ENCODE data around the gene PGAP3. TPM values are rescaled to one million over a fixed set of nuclear protein-coding genes. Genes with fewer than 3 reads are reported as not detected.

The PGAP3 gene
- total RNA-seq, 1 donor from 2014 or later, result 24.9 TPM

DNA sequence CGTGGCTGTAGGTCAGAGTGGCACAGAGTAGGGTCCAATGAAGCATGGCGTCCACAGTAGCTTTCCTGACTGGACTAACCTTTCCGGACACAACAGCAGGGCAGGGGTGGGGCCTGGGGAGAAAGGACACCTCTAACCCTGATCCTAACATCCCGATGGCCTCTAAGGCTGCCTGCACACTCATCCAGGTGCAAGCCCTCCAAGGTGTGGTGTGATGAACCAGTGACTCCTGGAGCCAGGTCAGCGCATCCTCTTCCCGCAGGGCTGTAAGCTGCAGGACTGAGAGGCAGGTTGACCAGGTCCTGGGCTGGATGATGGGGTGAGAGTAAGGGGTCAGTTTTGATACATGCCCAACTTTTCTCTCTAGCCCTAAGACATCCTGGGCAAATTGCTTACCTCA is 8.9 kb upstream of the PGAP3 start:
- Mint-ChIP-seq H3K4me1 (ENCODE audit: low read depth) (peaks cover 24% of the 10 kb centered on the region), H3K27me3 (ENCODE audit: low read depth) (no peaks in the 10 kb centered on the region), H3K36me3 (ENCODE audit: low read depth) (no peaks in the 10 kb centered on the region), H3K27ac (ENCODE audit: unreplicated experiment) (no peak overlapping the region), H3K4me3 (ENCODE audit: unreplicated experiment) (no peak overlapping the region), H3K9me3 (ENCODE audit: low read depth) (no peaks in the 10 kb centered on the region)
- TF ChIP-seq, protein P1, sequence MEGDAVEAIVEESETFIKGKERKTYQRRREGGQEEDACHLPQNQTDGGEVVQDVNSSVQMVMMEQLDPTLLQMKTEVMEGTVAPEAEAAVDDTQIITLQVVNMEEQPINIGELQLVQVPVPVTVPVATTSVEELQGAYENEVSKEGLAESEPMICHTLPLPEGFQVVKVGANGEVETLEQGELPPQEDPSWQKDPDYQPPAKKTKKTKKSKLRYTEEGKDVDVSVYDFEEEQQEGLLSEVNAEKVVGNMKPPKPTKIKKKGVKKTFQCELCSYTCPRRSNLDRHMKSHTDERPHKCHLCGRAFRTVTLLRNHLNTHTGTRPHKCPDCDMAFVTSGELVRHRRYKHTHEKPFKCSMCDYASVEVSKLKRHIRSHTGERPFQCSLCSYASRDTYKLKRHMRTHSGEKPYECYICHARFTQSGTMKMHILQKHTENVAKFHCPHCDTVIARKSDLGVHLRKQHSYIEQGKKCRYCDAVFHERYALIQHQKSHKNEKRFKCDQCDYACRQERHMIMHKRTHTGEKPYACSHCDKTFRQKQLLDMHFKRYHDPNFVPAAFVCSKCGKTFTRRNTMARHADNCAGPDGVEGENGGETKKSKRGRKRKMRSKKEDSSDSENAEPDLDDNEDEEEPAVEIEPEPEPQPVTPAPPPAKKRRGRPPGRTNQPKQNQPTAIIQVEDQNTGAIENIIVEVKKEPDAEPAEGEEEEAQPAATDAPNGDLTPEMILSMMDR (IDR thresholded peaks at IDR 0.05), result no peak
- DNase-seq (ENCODE audit: low spot score), result no peak

DNA sequence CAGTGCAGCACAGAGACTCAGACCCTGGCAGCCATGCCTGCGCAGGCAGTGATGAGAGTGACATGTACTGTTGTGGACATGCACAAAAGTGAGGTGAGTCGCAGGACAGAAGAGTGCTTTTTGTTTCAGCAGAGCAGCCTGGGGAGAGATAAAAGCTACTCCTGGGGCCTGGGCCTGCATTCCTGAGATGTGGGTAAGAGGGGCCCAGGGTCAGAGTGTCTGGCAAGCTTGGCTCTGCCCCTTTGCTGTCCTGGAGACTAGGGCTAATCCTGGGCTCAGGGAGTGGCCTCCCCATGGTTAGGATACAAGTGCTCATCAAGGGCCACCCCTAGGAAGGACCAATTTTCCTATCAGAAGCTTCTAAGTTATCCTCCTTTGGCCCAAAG is 7.2 kb upstream of the PGAP3 start:
- TF ChIP-seq, protein P1 (IDR thresholded peaks at IDR 0.05), result no peak
- Mint-ChIP-seq H3K27me3 (ENCODE audit: low read depth) (no peaks in the 10 kb centered on the region), H3K4me1 (ENCODE audit: low read depth) (peaks cover 13% of the 10 kb centered on the region), H3K36me3 (ENCODE audit: low read depth) (no peaks in the 10 kb centered on the region), H3K9me3 (ENCODE audit: low read depth) (no peaks in the 10 kb centered on the region), H3K27ac (ENCODE audit: unreplicated experiment) (no peak overlapping the region), H3K4me3 (ENCODE audit: unreplicated experiment) (no peak overlapping the region)
- DNase-seq (ENCODE audit: low spot score), result no peak

DNA sequence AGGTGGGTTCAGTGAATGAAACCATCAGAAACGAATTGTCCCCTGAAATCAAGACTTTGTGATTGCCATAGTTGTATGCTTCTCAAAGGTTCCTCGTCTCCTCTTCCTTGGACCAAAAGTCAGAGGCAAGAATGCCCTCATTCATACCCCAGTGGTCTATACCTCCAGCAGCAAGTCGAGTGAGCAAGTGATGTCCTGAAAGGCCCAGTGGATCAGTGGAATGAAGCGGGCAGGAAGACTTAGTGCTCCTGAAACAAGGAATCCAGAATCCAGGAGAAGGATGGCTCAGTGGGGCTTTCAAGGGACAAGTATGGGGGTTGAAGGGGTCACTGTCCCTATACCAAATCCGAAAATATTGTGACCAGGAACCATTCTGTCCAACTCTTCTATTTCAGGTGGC is 6.7 kb upstream of the PGAP3 start:
- Mint-ChIP-seq H3K27me3 (ENCODE audit: low read depth) (no peaks in the 10 kb centered on the region), H3K27ac (ENCODE audit: unreplicated experiment) (no peak overlapping the region), H3K4me1 (ENCODE audit: low read depth) (peaks cover 11% of the 10 kb centered on the region), H3K36me3 (ENCODE audit: low read depth) (no peaks in the 10 kb centered on the region), H3K4me3 (ENCODE audit: unreplicated experiment) (no peak overlapping the region), H3K9me3 (ENCODE audit: low read depth) (no peaks in the 10 kb centered on the region)
- no peak for DNase-seq (ENCODE audit: low spot score)
- TF ChIP-seq, protein P1 (IDR thresholded peaks at IDR 0.05), result no peak

DNA sequence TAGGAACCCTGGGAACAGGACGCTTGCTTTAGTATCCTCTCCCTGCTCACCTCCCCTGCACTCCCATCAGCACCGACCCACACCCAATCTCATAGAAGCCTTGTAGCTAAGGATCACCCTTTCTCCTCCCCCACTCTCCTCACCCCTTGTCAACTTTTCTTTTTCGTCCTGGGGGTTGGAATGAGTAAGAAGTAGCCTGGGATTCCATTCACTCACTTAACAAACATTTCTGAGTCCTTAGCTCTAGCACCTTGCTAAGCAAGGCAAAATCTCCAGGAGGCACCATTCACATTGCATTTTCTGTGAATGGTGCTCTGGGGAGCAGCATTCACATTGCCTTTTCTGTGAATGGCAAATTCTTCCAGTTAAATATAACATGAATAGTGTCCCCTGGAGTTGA is 1.1 kb upstream of the PGAP3 start:
- H3K36me3 Mint-ChIP-seq (ENCODE audit: low read depth), result peaks cover 5% of the 10 kb centered on the region
- TF ChIP-seq, protein P1 (IDR thresholded peaks at IDR 0.05), result no peak
- H3K27me3 Mint-ChIP-seq (ENCODE audit: low read depth), result no peaks in the 10 kb centered on the region
- H3K9me3 Mint-ChIP-seq (ENCODE audit: low read depth), result no peaks in the 10 kb centered on the region
- H3K27ac Mint-ChIP-seq (ENCODE audit: unreplicated experiment), result no peak overlapping the region
- peaks cover 19% of the 10 kb centered on the region for H3K4me1 Mint-ChIP-seq (ENCODE audit: low read depth)
- peak overlapping the region; percentile 94 for H3K4me3 Mint-ChIP-seq (ENCODE audit: unreplicated experiment)
- no peak for DNase-seq (ENCODE audit: low spot score)

DNA sequence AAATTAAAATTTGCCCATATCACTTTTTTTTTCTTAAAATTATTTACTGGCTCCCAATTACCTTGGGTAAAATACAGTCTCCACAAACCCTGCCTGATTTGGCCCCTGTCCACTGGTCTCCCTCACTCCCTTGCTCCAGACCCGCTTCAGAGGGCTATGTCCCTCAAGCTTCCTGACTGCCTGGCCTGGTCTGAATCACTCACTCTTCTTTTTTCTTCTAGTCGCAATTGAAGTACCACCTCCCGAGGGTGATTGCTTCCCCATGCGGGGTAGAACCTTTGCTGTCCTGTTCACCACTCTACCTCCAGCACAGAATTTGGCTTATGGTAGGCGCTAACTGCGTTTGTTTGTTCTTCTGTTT is 598 bp upstream of the PGAP3 start:
- Mint-ChIP-seq H3K27me3 (ENCODE audit: low read depth) (no peaks in the 10 kb centered on the region), H3K36me3 (ENCODE audit: low read depth) (peaks cover 6% of the 10 kb centered on the region), H3K4me1 (ENCODE audit: low read depth) (peaks cover 19% of the 10 kb centered on the region), H3K4me3 (ENCODE audit: unreplicated experiment) (peak overlapping the region; percentile 94), H3K9me3 (ENCODE audit: low read depth) (no peaks in the 10 kb centered on the region), H3K27ac (ENCODE audit: unreplicated experiment) (peak overlapping the region; percentile 96)
- TF ChIP-seq, protein P1 (IDR thresholded peaks at IDR 0.05), result no peak
- no peak for DNase-seq (ENCODE audit: low spot score)

All from chondrocyte (in vitro differentiated cells).